HG02623 (cell line): ENCODE data around the gene NFE2.

ENCODE experiments used
- ATAC-seq: cut with Tn5 transposase; IDR thresholded peaks from one replicate; pipeline ENCODE4 v1.9.1; 2021; ENCODE audit warnings: moderate library complexity; ENCODE audit not compliant: unreplicated experiment

Gene NFE2

DNA sequence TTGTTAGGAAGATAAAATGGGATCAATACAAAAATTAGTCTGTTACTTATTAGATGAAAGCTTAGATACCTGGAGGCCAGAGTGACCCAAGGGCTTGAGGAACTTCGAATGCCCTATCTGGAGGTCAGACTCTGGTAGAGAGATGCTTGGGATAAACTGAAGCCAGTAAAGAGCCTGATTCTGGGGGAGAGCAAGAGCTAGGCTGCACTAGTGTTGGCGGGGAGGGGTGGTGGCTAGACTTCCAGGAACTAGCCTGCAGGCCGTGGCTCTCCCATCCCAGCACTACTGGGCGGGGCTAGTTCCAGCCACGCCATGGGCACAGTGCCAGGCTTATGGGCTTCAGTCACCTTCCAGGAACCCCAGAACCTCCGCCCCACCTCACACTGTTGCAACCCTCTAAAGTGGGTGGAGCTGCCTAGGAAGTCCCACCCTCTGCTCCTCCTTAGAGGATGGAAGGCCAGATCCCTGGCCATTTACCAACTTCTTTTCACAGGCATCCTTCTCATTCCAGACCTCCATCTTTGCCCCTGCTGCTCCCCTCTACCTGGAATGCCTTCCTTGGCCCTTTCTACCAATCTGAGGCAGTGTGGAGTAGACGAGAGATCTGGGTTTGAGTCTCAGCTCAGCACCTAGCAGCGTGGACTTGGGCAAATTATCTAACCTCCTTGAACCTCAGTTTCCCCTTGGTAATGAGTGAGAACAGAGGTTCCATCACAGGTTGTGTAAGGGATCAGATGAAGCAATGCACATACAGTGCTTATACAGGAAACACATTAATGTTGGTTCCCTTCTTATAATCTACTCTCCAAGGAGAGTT, 6.3 kb upstream of the NFE2 start:
- no peak for ATAC-seq

DNA sequence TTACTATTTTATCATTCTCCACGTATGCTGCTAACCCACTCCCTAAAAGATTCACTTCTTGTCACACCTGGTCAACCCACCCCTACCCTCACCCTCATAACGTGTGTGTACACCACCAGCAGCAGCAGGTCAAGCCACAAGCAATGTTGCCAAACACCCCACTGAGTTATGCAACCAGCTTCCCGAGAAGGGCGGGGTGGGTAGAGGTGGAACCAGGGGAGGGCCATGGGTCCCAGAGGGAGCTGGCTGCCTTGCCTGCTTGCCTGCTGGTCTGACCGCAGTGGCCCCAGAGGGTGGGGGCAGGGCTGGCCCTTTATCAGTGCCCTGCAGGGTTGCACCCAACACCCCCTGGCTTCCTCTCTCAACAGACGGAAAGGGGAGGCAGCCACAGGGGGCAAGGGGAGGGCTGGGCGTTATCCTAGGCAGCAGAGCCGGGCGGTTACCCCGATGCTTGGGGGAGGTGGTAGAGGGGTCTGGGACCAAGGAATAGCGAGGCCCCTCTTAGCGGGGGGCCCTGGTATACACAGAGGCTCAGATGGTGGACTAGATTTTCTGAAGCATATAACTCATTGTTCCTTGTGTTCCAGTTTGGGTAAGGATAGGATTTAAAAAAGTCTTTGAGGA, 3.5 kb upstream of the NFE2 start:
- no peak for ATAC-seq

GRCh38 chr12:54303640-54304039, 2.8 kb upstream of the NFE2 start:
- no peak for ATAC-seq

- no peak for ATAC-seq
These were observed 723 bp upstream of the NFE2 start for GRCh38 chr12:54301428-54302048.

DNA sequence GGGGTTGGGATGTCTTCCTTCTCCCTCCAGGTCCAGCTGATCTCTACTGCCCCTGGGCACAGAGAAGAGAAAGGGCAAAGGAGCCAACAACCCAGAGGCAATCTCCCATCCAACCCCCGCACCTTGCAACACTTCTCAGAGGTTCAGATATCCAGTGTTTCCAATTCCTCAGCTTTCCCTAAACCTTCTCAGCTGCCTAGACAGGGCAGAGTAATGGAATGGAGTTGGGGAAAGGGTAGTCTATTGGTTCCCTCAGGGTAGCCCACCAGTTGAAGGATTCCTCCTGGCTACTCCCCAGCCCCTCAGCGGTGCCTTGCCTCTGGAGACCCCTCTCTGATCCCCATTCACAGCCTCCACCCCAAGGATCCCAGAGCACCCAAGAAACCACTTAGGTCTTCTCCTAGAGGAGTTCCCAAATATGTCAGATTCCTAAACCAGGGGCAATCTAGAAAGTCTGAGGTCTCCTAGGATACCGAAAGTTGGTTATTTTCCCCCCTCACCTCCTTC, 537 bp downstream of the NFE2 start:
- ATAC-seq = no peak

GRCh38 chr12:54299515-54300224, 1.1 kb downstream of the NFE2 start:
- ATAC-seq = no peak

GRCh38 chr12:54298904-54299303, 1.9 kb downstream of the NFE2 start:
- no peak for ATAC-seq

DNA sequence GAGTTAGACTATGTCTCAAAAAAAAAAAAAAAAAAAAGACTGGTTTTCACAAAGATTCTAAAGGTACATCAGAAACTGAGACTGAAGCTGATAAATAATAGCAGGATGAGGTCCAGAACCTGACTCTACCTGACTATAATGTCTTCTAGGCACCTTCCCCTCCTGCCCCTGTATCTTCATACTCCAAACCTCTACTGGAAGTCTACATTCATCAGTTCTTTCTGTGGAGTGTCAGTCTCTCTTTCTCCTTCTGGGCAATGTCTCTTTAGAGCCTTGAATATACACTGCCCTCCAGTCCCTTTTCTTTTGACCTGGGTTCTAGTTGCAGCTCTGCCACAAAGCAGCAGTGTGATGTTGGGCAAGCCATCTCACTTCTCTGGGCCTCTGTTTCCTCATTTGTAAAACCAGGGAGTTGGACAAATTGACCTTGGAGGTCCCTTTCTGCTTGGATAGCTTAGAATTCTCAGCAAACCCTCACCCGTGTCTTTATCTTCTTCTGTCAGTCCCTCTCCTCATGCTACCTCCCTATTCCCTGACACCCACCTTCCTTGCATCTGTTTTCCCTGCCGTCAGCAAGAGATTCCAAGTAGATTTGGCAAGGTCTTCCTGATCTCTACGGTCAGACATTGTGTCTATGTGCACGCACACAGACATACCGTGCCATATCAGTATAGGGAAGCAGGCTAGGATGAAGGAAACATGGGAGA, 4.3 kb downstream of the NFE2 start:
- ATAC-seq = no peak

GRCh38 chr12:54294953-54295566, 5.8 kb downstream of the NFE2 start:
- no peak for ATAC-seq

GRCh38 chr12:54294152-54294952, 6.5 kb downstream of the NFE2 start:
- no peak for ATAC-seq

DNA sequence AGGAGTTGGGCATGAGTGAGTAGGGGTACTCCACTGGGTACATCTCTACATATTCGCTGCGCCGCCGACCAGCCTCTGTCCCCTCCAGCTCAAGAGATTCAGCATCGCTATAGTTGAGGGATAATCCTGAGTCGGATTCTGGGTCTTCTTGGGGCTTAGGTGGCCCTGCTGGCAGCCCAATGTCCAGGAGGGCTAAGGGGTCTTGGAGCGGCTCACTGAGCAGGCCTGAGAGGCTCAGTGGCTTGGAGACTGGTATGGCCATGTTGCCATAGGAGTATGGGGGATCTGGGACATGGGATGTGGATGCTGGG, 7.9 kb downstream of the NFE2 start:
- ATAC-seq = no peak

DNA sequence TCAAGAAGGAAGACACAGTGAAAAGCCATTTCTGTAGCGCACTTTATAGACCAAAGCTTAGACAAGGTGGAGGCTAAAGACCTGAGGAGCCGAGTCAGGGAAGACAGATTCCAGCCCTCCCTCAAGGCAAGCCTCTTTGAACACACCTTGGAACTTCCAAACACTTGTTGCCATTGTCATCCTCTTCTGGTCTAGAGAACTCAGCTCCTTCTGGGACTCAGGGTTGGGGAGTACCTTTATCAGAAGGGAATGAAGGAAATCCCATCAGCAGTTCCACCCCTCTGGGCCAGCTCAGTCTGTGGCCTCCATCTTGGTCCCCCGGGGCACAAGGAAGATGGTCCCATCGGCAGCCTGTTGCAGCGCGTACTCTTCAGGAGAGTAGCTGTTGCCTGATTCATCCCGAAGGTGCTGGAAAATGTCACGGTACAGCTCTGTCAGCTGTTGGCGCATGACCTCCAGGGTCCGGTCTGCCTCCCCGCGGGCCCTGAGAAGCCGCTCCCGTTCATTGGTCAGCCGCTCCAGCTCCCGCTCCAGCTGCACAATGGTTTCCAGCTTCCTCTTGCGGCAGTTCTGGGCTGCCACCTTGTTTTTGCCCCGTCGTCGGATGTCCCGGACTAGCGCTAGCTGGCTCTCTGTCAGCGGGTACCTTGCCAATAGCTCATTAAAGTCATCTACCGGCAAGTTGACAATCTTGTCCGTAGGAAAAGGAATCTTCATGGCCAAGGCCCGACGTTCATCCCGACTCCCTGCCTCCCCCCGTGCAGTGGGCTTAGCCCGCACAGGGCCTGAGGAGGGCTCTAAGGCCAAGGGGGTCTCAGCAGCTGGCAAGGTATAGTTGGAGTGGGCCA, 8.5 kb downstream of the NFE2 start:
- ATAC-seq = no peak

DNA sequence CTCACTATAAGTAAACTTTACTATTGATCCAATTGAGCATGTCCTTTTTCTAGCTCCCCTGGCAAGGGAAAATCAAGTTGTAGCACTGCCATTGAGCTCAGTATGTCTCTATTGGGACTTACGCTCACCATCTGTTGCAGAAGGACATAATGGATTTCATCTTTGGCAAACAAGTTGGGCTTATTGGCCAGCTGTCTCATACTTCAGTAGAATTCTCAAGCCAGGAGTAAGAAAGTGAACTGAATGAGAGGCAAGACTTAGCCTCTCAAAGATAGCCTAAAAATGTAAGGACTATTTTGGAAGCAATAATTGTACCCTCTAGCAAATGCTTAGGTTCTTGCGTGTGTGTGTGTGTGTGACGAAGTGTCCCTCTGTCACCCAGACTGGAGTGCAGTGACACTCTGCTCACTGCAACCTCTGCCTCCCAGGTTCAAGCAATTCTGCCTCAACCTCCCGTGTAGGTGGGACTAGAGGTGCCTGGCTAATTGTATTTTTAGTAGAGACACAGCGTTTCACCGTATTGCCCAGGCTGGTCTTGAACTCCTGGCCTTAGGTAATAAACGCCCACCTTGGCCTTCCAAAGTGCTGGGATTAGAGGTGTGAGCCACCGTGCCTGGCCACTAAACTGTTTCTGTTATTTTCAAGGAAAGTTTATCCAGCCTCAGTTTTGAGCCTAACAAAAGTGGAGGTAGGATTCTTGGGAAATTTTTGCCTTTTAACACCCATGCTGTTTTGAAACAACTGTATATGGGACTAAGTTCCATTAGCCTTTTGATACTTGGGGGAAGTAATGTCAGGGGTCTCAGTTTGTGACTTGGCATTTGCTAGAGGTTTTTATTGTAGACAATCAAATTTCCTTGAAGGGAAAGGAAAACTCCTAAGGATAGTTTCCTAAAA, 13.3 kb downstream of the NFE2 start:
- ATAC-seq = no peak

GRCh38 chr12:54286042-54287030, 14.5 kb downstream of the NFE2 start:
- ATAC-seq = no peak

DNA sequence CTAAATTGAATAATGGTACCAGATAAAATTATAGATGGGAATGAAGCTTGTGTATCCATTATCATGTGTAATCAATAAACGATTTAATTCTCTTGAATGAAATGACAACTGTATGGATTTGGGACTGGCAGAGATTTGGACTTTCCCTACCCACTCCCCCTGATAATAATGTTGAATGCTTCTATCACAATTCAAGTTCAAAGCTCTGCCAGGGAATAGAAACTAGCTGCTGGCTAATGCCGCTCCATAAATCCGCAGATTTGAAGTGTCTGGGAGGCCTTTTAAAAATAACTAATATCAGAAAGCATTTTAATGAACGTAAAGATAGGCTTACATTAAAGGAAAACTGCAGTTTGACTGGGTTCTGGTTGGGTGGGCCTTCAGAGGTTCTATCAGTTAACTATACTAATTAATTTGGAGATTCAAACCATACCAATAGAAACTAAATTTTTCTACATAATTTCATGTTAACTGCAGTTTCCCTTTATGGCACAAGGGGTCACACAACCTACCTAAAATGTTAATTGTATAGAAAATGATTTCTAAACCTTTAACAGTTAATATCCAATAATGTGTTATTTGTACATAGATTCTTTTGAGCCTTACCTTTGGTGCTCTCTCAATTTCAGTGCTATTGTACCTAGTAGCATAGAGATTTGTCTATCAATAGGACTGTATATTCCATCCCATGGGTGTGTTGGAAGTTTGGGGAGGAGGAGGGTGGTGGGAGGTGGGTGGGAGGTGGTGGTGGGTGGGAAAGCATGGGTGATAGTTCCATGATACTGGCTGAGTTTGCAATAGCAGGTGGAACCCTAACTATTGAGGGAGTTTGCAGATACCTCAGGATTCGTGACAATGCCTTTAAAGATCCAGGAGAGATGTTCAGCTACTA, 15.4 kb downstream of the NFE2 start:
- no peak for ATAC-seq
